ENCODE results near the gene IQSEC2. TPM values are rescaled to one million over a fixed set of nuclear protein-coding genes. Genes with fewer than 3 reads are reported as not detected.

The IQSEC2 gene
- total RNA-seq, 4 donors from 2014 or later = 6.9 to 12.7 (median 10.4) TPM

DNA sequence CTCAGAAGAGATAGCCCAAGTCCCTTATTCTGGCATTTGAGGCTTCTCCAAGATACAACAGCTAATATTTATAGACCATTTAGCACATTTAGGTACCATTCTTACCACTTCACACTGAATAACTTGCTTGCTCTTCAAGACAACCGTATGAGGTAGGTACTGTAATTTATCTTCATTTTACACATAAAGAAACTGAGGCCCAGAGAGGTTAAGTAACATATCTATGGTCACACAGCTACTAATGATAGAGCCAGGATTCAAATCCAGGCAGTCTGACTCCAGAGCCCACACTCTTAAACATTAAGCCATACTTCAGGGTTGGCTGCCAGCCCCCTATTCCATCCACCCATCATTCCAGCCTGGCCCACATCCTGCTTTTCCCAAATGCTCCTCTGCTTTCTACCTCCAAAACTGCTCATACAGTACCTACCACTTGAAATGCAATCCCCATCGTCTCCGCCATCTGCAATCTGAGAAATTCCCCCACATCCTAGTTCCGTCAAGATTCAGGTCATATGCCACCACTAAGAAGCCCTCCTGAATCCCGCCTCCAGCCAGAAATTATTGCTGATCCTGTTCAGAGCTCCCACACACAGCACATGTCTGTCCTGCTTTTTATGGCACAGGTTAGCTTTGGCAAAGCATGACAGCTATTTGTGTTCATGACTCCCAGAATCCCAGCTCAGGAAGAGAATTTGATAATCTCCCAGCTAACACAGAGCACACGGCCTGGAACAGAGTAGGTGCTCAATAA is 23.5 kb downstream of the IQSEC2 start:
- intact Hi-C loops (cut with DNase I) = no loop called here
- no peaks in the 10 kb centered on the region for H3K27me3 ChIP-seq
- no peaks in the 10 kb centered on the region for H3K9me3 ChIP-seq
- peaks cover 0 to 19% (median 0%) of the 10 kb centered on the region in 3 donors for H3K36me3 ChIP-seq
- no peak overlapping the region for H3K27ac ChIP-seq
- peaks cover 0 to 5% (median 0%) of the 10 kb centered on the region in 3 donors for H3K4me1 ChIP-seq
- 81 to 90% methylated on average over 6 of the region's 6 CpGs for WGBS, 2 donors
- DNase-seq = no peak
- TF ChIP-seq POLR2A (IDR thresholded peaks at IDR 0.05) = no peak
- no peak for TF ChIP-seq CTCF (IDR thresholded peaks at IDR 0.05)
- no peak overlapping the region for H3K4me3 ChIP-seq

DNA sequence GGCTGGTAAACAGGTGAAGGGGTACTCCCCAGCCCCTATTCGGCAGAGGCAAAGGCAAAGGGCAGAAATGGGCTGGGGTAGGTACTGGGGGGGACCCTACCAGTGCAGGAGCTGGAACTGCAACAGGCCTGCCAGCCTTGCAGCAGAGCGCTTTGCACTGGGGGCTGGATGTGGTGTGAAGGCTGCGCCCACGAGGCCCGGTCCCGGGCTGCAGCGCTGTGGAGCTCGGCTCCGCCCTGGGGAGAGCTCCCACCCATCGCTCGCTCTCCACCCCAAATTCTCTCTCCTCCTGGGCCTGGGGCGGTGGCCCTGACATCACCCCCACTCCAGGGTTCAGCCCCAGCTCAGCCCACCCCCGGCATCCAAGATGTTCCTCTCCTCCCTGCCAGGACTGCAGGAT is 24.2 kb downstream of the IQSEC2 start:
- TF ChIP-seq POLR2A (IDR thresholded peaks at IDR 0.05) (no peak), CTCF (IDR thresholded peaks at IDR 0.05) (no peak)
- no peaks in the 10 kb centered on the region for H3K9me3 ChIP-seq
- H3K36me3 ChIP-seq = peaks cover 0 to 26% (median 0%) of the 10 kb centered on the region in 3 donors
- H3K27me3 ChIP-seq = no peaks in the 10 kb centered on the region
- DNase-seq = no peak
- no peaks in the 10 kb centered on the region for H3K4me1 ChIP-seq
- H3K27ac ChIP-seq = no peak overlapping the region
- 78 to 84% methylated on average over 7 to 10 of the region's 13 CpGs for WGBS, 2 donors
- no peak overlapping the region for H3K4me3 ChIP-seq
- intact Hi-C loops (cut with DNase I) = no loop called here

GRCh38 chrX:53256446-53257041 is 24.8 kb downstream of the IQSEC2 start:
- no peaks in the 10 kb centered on the region for H3K9me3 ChIP-seq
- H3K36me3 ChIP-seq = peaks cover 0 to 26% (median 0%) of the 10 kb centered on the region in 3 donors
- no peak for DNase-seq

GRCh38 chrX:53255738-53256191 is 25.6 kb downstream of the IQSEC2 start:
- Histone ChIP-seq H3K9me3 (no peaks in the 10 kb centered on the region), H3K4me3 (no peak overlapping the region), H3K27ac (no peak overlapping the region), H3K36me3 (peaks cover 0 to 31% (median 0%) of the 10 kb centered on the region in 3 donors), H3K4me1 (no peaks in the 10 kb centered on the region), H3K27me3 (no peaks in the 10 kb centered on the region)
- no peak for TF ChIP-seq CTCF (IDR thresholded peaks at IDR 0.05)
- no peak for TF ChIP-seq POLR2A (IDR thresholded peaks at IDR 0.05)
- intact Hi-C loops (cut with DNase I) = no loop called here
- 94% methylated on average over 4 of the region's 9 CpGs; no CpG with 5 or more reads in 1 of the 2 donors for WGBS, 2 donors
- DNase-seq = no peak

More at GRCh38 chrX:53256446-53257041, 24.8 kb downstream of the IQSEC2 start:
- TF ChIP-seq CTCF (IDR thresholded peaks at IDR 0.05) (no peak), POLR2A (IDR thresholded peaks at IDR 0.05) (no peak)
- Histone ChIP-seq H3K4me3 (no peak overlapping the region), H3K4me1 (no peaks in the 10 kb centered on the region), H3K27ac (no peak overlapping the region), H3K27me3 (no peaks in the 10 kb centered on the region)
- WGBS, 2 donors = 53 to 80% methylated on average over 1 to 7 of the region's 17 CpGs
- intact Hi-C loops (cut with DNase I) = no loop called here

All from esophagus squamous epithelium (tissue), 5 donors.